GM21619 (cell line): ENCODE measurements around the gene TMOD3.
"Not testable (repeated sequence)": the region's sequence is repeated elsewhere in the genome, so short reads cannot be mapped to it uniquely, and the experiment has no call there.

ENCODE experiments used
- ATAC-seq: cut with Tn5 transposase; IDR thresholded peaks from one replicate; pipeline ENCODE4 v1.9.1; 2021; ENCODE audit not compliant: unreplicated experiment

The TMOD3 gene

DNA sequence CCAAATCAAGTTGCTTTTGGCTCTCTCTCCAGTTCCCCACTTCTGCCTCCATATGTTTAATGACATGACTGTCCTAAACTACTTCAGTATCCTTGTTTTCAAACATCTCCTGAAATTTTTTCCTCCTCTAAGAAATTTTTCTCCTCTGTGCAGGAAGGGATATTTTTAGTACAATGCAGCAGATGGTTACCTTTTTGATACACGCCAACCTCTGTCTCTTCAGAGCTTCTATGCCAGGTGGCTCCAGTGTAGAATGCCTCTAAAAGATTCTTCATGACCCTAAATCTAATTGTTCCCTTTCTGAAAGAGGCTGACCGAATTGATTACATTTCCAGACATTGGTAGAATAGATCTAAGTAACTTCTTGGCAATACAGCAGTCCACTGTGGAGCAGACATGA is 33.7 kb downstream of the TMOD3 start:
- ATAC-seq: no peak

DNA sequence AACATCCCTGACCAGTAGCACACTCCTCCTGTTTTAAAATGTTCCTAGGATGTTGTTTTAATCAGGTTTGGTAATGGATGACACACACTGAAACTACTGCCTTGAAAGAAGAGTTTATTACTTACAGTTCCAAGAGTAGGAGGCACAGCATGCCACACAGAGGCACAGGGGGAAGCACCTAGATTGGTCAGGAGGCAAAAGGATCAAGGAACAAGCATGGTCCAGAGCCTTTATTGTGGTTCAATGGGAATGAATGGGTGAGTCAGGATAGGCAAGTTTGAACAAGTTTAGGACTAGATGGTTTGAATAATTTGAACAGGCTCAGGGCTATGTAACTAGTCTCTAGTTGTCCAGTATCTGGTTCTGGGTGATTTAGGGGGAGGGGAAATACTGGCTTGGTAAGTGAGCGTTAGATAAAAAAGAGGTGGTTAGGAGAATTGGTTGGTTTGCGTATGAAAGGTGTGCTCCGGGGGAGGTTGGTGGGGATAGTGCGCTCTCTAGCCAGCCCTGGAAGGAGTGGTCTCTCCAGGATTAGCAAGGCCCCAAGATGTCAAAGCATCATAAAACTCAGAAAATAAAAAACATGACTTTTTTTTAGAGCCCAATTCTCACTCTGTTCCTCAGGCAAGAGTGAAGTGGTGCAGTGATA is 35.1 kb downstream of the TMOD3 start:
- ATAC-seq: no peak

DNA sequence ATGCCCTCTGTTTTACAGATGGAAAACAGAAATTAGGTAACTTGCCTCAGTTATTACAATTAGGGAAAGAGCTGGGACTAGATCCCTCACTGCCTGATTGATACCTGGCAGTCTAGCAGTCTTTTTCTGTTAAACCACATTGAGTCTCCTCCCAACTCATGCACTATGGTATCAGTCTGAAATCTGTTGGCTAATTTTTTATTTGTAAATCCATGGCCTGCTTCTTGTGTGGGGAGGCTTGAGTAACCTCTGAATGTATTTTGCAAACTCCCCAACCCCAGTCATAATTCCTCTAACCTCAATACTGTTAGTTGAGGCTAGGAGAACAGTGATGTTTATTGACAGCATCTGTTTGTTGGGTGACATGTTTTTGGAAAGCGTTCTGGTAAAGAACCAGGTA is 35.9 kb downstream of the TMOD3 start:
- ATAC-seq: no peak

DNA sequence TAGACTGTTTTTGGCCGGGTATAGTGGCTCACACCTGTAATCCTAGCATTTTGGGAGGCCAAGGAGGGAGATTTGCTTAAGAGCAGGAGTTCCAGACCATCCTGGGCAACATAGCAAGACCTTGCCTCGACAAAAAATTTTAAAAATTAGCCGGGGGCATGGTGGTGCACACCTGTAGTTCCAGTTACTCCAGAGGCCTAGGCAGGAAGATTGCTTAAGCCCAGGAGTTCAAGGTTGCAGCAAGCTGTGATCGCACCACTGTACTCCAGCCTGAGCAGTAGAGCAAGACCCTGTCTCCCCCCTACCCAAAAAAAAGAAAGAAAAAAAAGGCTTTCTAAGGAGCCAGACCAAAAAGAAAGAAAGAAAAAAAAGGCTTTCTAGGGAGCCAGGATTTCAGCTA is 36.7 kb downstream of the TMOD3 start:
- ATAC-seq: no peak

- no peak for ATAC-seq
Observed at GRCh38 chr15:51866751-51867150, 37.3 kb downstream of the TMOD3 start.

DNA sequence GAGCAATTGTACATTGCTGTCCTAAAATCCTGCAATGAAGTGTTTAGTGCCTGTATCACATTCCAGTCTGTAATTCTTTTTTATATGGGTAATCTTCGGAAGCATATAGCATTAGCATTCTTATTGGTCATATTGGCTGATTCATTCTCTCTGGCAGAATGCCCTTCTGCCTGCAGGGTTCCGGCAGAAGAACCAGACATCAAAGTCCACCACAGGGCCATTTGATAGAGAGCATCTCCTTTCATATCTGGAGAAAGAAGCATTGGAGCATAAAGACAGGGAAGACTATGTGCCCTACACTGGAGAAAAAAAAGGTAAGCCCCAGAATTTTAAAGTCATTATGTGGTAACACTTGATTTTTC is 39.6 kb downstream of the TMOD3 start:
- ATAC-seq: no peak

DNA sequence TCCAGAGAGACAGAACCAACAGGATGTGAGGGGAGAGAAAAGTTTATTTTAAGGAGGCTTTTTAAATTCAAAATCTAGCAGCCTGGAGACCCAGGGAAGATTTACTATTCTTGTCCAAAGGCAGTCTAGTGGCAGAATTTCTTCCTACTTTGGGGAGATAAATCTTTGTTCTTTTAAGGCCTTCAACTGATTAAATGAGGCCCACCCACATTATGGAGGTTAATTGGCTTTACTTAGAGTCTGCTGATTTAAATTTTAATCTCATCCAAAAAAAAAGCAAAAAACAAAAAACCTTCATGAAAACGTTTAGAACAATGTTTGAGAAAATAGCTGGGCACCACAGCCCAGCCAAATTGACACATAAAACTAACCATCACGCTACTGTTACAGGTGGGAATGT is 41.3 kb downstream of the TMOD3 start:
- ATAC-seq: no peak

DNA sequence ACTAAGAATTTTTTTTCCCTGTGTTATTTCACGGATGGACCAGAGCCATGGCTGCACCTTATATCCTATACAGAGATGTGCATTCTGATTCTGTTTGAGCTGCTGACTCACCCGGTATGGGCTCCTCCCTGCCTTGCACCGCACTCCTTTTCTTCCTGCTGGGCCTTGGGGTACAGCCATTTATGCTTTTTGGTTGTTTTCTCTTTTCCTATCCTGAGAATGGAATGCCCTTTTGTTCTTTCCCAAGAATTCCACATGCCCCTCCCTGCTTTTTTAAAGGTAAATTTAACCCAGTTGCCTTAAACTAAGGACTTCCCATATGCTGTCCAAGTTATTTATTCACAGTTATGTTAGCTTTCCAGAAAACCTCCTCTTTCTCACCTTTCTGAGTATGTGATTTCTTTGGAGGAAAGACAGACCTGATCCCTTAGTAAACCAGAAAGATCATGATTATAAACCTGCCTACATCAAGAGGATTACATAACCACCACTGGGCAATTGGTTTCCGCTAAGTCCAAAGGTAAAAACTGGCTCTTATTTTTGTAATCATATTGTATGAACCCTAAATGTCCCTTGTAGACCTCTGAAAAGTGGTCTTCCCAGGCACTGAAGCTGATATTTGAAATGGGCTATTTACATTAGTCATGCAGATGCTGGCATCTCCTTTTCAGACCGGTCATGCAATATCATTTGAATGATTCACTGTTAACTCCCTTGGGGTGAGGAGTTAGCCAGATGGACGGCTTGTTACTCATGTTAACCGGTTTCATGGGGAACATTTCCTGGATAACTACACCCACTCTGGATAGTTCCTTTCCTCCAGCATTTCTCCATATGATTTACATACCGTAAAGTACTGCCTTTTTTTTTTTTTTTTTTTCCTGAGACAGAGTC is 45.5 kb downstream of the TMOD3 start:
- ATAC-seq: no peak

DNA sequence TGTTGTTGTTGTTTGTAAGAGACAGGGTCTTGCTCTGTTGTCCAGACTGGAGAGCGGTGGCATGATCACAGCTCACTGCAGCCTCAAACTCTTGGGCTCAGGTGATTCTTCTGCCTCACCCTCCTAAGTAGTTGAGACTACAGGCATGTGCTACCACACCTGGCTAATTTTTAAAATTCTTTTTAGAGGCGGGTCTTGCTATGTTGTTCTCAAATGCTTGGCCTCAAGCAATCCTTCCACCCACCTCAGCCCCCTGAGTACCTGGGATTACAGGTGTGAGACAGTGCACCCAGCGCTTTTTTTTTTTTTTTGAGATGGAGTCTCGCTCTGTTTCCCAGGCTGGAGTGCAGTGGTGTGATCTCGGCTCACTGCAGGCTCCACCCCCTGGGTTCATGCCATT is 46.7 kb downstream of the TMOD3 start:
- ATAC-seq: no peak

GRCh38 chr15:51878446-51879386 is 49.3 kb downstream of the TMOD3 start:
- ATAC-seq: no peak

- no peak for ATAC-seq
Observed at GRCh38 chr15:51879555-51879954, 50.1 kb downstream of the TMOD3 start.

DNA sequence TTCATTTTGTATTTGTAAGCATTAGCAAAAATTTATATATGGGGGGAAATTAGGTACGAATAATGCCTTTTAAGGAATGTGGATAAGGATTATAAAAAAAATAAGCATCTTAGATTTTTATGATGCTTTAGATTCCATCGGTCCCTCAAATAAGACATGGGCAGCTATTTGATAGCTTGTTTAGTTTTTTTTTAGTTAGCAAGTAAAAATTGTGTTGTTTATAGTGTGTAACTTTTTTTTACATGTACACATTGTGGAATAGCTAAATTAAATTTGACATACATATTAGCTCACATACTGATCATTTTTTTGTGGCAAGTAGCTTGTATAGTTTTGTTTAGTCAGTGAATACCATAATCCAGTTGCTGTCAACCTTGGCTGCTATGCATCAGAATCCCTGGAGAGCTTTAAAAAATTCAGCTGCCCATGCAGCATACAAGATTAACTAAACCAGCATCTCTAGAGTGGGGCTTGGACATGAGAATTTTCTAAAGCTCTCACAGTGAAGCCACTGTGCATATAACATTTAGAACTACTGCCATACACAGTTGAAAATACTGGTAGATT is 53.9 kb downstream of the TMOD3 start:
- ATAC-seq: no peak

GRCh38 chr15:51884041-51884440 is 54.6 kb downstream of the TMOD3 start:
- no peak for ATAC-seq

- no peak for ATAC-seq
Observed at GRCh38 chr15:51884517-51885236, 55.2 kb downstream of the TMOD3 start.

DNA sequence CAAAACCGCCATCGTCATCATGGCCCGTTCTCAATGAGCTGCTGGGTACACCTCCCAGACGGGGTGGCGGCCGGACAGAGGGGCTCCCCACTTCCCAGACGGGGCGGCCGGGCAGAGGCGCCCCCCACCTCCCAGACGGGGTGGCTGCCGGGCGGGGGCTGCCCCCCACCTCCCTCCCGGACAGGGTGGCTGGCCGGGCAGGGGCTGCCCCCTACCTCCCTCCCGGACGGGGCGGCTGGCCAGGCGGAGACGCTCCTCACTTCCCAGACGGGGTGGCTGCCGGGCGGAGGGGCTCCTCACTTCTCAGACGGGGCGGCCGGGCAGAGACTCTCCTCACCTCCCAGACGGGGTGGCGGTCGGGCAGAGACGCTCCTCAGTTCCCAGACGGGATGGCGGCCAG is 56.3 kb downstream of the TMOD3 start:
- ATAC-seq: not testable (repeated sequence)

GRCh38 chr15:51887887-51888592 is 58.6 kb downstream of the TMOD3 start:
- no peak for ATAC-seq

DNA sequence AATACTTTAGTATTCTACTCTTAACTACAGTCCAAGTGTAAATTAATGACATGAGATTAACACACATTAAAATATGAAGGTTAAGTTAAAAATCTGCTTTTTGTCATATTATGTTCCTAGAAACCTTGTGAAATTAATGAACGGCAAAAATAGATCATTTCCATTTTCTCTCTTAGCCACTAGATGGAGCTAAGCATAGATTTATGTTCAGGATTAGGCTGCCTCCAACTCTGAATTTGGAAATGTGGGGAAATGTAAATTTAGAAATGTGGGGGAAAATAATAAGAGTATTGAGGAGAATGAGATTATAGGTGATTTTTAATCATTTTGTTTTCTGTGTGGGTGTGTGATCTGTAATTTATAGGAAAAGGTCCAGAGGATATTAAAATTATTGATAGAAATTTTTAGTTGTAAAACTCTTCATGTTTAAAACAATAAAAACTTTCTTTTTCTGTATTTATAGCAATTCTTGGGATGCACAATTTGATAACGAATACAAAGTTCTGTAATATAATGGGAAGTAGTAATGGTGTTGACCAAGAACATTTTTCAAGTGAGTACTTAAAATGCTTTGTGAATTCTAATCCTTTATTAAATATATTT is 59.2 kb downstream of the TMOD3 start:
- no peak for ATAC-seq

DNA sequence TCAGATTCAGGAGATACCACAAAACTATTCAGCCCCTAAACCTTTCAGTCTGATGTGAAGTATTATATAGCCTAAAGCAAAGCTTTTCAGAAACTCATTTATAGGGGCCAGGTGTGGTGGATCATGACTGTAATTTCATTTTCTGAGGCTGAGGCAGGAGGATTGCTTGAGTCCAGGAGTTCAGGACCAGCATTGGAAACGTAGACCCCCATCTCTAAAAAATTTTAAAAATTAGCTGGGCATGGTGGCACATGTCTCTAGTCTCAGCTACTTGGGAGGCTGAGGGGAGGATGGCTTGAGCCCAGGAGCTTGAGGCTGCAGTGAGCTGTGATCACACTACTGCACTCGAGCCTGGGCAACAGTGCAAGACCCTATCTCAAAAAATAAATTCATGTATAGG is 60.0 kb downstream of the TMOD3 start:
- no peak for ATAC-seq

DNA sequence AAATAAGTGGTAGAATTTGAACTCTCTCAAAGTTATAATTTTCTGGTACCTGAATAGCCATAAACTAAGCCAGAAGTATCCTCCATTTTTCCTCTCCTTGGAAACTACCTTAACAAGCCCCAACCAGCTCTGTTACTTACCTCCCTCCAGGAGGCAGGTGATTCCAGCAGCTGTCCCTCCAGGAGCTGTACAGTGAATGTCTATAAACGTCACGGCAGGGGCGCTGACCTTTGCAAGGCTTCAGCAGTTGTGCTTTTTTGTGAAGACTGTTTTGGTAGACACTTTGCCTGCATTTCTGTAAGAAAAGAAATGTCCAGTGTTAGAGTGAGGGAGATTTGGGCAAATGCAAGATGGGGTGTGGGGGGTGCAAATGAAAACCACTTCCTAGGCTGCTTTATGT is 75.0 kb downstream of the TMOD3 start:
- no peak for ATAC-seq

DNA sequence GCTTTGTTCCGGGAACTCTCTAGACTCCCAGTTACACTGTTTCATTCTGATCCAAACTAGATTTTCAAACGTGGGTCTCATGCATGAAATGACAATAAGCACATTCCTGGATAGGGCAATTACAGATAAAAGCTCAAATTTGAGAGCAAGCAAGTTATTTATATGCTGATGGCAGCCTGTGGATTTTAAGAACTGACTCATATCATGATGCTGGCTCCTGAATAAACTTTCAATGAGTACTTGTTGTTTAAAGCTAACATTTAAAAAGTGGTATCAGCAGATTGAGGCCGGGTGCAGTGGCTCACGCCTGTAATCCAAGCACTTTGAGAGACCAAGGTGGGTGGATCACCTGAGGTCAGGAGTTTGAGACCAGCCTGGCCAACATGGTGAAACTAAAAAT is 75.5 kb downstream of the TMOD3 start:
- ATAC-seq: no peak
